AML-193 (cell line): ENCODE data around the gene TSPEAR.
"Not testable (repeated sequence)": the region's sequence is repeated elsewhere in the genome, so short reads cannot be mapped to it uniquely, and the experiment has no call there.

ENCODE experiments used
- DNase-seq, 2 experiments: peaks; one replicate each; lab custom pipeline; 2025; lab: John Stamatoyannopoulos, UW

The TSPEAR gene

DNA sequence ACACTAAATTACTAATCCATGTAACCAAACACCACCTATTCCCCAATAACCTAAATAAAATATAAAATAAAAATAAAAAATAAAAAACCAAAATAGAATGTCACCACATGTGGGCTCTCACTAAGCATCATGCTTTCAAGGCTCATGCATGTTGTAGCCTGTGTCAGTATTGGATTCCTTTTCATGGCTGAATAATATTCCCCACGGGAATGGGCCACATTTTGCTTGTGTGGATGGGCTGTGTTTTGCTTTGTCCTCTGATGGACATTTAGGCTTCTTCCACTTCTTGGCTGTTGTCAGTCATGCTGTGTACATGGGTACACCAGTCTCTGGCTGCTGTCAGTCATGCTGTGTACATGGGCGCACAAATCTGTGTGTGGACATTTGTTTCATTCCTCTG, 122.3 kb downstream of the TSPEAR start:
- DNase-seq: no peak

DNA sequence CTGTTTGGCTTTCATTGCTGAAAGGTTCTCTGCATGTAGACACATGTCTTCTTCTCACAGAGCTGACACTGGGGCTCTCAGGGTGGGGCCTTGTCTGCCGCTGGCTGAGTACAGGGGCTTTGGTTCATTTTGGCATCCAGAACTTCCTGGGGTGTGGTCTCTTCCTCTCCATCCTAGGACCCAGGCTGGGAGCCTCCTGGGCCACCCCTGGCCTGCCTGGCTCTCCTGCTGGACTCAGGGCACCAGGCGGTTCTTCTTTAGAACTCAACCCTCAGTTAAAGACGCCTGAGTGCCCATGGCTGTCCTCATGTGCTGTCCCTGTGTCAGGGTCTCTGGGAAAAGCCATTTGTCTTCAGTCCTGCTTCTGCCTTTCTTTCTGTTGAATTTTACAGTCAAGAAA, 125.5 kb downstream of the TSPEAR start:
- DNase-seq: no peak

DNA sequence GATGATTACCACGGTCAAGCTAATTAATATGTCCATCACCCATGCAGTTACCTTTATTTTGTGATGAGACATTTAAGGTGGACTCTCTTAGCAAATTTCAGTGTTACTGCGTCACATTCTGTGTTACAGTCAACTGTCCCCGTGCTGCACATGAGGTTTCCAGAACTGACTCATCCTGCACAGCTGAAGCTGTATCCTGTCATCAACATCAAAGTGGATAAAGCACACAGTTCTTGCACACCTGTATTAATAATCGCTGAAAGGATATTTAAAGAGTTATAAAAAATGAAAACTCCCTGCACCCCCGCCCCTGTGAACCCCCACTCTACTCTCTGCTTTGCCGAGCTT, 127.6 kb downstream of the TSPEAR start:
- DNase-seq: no peak

DNA sequence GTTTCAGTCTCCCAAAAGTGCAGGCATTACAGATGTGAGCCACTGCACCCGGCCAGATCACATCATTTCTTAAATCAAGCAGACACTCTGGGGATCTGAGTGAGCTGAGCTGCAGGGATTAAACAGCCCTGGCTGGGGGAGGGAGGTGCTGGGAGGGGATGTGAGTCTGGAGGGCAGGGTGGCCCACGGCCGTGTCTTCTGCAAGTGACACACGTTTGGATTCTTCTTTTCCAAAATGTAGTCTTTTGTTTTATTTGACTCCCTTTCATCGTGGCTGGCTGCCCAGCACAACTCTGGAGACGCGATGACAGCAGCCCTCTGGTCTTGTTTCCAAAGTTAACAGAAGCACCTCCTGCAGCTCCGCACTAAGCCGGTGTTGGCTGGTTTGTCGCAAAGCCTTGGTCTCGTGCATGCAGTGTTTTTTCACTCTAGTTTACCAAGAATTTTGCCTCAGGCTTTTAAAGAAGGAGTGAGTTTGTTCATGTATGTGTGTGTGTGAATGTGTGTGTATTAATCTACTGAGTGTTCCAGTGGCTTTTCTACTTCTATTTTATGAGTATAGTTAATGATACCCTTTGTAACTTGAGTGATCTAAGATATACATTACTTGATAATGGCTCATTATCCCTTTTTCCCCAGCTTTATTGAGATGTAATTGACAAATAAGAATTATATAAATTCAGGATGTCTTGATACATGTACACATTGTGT, 128.1 kb downstream of the TSPEAR start:
- no peak for DNase-seq

DNA sequence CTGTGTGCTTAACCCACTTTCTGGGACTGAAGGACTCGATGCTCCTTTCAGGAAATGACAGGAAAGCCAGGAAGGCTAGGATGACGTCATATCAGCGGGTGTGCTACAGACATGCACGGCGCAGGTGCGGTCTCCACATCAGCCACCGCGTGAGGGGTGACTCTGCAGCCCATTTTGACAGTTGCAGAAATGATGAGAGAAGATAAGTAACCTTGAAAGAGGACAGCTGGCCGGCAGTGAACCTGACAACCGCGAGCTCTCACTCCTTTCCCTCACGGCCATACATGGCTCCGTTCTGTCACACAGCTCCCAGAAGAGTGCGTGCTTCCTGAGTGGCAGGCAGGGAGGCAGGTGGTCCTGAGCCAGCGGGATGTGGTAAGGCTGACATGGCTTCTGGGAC, 129.3 kb downstream of the TSPEAR start:
- DNase-seq: no peak

DNA sequence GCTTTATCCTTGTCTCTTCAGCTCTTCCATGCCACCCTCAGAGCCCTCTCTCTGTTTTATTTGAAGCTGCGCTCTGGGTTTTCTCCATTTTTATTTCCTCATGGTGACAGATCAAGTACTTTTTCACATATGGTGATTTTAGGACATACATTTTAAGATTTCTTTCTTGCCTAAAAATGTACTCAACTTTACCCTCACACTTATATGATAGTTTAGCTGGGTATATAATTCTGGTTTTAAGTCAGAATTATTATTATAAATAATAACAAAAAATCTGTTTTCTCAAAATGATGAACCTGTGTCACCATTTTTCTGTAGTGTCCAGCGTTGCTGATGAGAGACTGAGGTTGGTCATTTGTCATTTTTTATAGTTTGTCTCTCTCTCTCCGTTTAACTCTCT, 130.2 kb downstream of the TSPEAR start:
- no peak for DNase-seq

DNA sequence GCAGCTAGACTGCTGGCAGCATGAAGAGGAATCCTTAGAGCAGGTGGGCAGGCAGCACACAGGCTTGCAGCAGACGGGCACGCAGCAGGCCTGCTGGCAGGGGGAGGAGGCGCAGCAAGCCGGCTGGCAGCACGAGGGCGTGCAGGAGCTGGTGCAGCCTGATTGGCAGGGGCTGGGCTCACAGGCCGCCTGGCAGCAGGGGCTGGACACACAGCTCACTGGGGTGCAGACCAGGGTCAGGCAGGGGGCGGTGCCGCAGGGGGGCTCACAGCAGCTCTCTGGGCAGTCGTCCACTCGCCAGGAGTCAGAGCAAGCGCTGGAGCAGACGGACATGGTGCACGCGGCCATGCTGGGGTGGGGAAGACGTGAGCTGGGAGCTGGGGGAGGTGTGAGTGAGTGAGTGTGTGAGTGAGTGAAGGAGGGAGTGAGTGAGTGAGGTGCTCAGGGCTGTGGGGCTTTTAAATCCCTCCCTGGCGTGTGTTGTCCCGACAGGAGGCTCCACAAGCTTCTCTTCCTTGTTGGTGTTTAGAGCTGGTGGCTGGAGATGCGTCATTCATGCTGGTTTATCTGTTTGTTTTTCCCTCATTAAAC, 131.0 kb downstream of the TSPEAR start, which contains the start of gene KRTAP10-5:
KRTAP10-5 (minus strand) TSS at position 374 of the 591 bp plus-strand sequence; CDS start at position 348, 26 bp downstream.
- DNase-seq: not testable (repeated sequence)

DNA sequence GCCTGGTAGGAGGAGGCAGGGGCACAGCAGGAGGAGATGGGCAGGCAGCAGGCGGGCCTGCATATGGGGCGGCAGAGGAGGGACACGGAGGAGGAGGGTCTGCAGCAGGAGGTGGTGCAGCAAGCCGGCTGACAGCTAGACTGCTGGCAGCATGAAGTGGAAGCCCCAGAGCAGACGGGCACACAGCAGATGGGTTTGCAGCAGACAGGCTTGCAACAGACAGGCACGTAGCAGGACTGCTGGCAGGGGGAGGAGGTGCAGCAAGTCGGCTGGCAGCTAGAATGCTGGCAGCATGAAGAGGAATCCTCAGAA, 131.6 kb downstream of the TSPEAR start:
- no peak for DNase-seq

DNA sequence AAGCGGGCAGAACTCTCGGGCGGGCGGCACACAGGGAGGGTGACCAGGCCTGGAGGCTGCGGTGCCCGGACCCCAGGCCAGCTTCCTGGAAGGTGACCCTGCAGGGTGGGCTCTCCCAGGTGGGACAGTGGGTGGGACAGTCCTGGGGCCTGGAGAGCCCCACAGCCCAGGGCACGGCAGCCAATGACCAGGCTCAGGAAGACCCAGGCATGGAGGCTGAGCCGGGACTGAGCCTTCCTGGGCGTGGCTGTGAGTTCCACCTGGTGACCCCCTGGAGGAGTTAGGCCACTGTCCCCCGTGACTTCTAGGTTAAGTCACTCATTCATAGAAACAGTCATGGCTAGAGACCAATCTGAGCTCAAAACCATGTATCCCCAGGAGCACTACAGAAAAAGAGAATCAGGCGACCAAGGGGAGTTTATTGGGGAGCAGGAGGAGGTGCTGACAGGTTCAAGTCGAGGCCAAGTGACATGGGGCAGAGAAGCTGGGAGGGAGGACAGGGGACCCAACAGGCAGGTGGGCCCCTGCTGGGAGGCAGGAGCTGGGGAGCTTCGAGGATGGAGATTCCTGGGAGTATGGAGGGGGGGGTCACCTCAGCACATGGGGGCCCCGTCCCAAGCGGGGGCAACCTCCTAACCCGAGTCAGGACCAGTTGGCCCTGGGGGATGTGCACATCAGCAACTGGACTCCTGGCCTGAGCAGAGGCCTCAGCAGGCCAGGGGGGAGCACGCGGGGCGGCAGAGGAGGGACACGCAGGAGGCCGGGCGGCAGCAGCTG, 132.1 kb downstream of the TSPEAR start:
- no peak for DNase-seq

DNA sequence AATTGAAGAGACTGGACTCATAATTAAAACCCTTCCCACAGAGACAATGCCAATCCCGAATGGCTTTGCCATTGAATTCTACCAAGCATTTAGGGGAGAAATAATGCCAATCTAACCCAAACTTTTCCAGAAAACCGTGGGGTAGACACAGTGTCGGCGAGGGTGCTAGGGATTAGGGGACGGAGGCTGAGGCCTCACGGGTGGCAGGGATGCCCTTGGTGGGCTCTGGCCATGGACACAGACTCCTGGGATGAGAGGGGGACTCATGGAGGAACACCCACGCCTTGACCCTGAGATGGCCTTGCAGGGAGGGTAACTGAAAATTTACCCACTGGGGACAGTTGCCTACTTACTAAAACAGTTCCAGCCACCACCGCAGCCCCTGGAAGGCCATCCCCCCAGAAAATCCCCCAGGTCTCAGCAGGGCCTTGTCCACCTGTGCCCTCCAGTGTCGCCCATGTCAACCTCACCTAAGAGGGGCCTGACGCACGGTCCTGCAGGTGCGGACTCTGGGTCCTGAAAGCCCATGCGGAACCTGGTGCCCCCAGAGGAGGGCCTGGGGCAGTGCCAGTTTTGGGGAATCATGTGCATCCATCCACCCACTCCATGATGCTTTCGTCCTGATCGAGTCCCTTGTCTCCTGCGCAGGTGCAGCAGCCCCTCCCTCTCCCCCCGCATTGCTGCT, 132.9 kb downstream of the TSPEAR start:
- no peak for DNase-seq

DNA sequence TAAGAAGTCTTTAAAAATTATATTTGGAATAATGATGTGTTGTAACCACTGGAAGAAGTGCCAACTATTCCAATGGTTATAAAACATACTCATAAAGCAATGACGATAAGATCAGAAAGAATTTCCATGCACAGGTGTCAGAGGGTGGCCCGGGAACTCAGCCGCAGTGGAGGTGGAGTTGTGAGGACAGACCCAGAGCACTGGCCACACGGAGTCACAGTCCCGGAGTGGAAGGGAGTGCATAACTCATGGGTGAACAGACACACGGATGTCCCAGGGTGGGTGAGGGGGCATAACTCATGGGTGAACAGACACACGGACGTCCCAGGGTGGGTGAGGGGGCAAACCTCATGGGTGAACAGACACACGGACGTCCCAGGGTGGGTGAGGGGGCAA, 135.3 kb downstream of the TSPEAR start:
- DNase-seq: no peak

DNA sequence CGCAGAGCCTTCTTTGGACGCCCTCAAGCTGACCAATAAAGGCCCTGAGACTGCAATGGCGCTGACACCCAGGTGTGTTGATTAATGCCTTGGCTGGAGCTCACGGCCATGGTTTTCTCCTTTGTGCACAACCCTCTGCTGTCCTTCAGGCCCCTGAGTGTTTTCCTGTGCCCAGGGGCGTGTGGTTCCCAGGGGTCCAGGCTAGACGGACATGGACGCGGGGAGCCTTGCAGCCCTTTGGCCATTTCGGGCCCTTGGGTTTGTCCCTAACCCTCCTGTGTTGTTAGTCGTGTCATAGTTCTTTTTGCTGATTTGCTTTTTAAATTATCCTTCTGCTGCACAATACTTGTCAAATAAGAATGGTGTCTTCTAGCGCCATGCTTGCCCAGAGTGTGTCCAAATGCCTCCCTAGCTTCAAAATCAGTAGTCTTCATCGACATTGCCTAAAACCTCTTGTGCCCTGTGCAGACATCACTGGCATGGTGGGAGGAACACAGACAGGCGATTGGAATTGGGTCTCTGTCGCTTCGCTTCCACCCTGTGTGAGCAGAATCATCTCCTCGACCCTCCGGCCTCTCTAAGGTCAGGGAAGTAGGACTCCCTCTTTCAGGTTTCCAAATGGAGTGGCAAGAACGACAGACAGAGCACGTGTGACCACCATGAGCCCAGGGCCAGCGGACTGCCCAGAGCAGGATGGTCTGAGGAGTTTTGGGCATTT, 135.9 kb downstream of the TSPEAR start:
- DNase-seq: no peak

DNA sequence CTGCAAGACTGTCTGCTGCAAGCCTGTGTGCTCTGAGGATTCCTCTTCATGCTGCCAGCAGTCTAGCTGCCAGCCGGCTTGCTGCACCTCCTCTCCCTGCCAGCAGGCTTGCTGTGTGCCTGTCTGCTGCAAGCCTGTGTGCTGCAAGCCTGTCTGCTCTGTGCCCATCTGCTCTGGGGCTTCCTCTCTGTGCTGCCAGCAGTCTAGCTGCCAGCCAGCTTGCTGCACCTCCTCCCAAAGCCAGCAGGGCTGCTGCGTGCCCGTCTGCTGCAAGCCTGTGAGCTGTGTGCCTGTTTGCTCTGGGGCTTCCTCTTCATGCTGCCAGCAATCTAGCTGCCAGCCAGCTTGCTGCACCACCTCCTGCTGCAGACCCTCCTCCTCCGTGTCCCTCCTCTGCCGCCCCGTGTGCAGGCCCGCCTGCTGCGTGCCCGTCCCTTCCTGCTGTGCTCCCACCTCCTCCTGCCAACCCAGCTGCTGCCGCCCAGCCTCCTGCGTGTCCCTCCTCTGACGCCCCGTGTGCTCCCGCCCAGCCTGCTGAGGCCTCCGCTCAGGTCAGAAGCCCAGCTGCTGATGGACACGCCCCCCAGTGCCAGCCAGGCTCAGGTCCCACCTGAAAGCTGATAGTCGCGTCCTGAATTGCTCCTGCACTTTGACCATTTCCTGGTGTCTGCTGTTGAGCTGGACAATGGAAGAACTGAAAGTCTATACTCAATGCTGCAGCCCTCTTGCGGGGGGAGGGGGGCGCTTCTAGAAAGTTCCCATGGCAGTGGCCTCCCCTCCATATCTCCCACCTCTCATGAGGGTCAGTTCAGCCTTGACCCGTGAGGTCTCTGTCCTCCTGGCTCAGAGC, 136.7 kb downstream of the TSPEAR start:
- DNase-seq: no peak

DNA sequence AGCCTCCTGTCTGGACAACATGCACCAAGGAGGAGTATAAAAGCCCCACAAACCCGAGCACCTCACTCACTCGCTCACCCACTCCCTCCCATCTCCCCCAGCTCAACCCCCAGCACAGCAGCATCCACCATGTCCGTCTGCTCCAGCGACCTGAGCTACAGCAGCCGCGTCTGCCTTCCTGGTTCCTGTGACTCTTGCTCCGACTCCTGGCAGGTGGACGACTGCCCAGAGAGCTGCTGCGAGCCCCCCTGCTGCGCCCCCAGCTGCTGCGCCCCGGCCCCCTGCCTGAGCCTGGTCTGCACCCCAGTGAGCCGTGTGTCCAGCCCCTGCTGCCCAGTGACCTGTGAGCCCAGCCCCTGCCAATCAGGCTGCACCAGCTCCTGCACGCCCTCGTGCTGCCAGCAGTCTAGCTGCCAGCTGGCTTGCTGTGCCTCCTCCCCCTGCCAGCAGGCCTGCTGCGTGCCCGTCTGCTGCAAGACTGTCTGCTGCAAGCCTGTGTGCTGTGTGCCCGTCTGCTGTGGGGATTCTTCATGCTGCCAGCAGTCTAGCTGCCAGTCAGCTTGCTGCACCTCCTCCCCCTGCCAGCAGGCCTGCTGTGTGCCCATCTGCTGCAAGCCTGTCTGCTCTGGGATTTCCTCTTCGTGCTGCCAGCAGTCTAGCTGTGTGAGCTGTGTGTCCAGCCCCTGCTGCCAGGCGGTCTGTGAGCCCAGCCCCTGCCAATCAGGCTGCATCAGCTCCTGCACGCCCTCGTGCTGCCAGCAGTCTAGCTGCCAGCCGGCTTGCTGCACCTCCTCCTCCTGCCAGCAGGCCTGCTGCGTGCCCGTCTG, 137.5 kb downstream of the TSPEAR start, which contains the start of gene KRTAP10-4:
KRTAP10-4 (plus strand) TSS at position 100 of the 827 bp plus-strand sequence; CDS start at position 130, 30 bp downstream.
- DNase-seq: not testable (repeated sequence)

DNA sequence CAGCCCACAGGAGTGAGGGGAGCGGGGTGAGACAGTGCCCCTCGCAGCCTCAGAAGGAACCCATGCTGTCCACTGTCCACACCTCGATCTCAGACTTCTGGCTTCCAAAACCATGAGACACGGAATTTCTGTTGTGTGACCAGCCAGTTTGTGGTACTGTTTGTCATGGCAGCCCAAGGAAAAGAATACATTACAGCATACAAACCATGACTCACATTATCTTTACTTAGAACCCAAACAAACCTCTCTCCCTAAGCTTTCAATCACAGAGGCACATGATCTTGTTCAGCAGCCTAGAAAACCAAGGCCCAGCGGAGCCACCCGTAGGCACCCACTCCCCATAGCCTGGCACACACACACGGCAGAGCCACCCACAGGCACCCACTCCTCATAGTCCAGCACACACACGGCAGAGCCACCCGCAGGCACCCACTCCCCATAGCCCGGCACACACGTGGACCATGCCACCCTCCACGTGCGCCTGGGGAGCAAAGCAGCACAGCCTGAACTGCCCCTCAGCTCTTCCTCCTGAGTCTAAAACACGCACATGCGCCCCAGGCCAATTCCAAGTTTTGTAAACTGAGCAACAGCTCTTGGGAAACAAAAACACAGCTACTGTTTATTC, 138.3 kb downstream of the TSPEAR start:
- no peak for DNase-seq

DNA sequence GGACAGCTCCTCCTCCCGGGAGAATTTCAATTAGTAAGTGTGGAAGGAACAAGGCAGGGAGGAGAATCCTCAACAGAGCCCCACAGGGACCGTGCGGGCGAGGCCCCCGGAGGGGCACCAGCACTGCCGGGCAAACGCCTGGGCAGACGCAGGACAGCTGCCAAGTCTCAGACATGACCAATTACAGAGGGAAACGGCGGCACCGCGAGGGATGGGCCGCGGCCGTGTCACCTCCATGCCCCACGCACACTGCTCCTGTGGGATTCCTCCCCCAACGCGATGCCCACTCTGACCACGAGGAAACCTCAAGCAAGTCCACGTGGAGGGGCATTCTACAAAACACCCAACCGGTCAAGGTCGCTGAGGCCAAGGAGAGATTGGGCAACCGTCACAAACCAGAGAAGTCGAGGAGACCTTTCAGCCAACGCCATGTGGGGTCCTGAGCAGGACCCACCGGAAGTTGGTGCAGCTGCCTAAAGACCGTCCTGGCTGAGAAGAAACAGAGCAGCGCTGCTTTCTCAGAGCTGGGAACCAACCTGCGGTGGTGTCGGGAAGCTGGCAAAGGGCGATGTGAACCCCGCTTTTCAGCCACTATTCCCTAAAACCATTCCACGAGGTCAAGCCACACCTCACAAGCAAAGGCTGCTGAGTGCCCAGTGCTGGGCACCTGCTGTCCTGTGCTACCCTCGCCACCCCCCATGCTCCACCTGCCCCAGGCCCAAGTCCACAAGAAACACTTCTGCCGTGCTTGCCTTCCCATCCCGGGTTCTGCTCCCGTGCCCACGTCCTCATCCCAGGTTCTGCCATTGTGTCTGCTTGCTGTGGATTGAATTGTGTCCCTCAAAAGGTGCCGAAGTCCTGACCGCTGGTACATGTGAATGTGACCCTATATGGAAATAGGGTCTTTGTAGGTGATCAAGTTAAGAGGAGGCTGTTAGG, 139.3 kb downstream of the TSPEAR start:
- no peak for DNase-seq

DNA sequence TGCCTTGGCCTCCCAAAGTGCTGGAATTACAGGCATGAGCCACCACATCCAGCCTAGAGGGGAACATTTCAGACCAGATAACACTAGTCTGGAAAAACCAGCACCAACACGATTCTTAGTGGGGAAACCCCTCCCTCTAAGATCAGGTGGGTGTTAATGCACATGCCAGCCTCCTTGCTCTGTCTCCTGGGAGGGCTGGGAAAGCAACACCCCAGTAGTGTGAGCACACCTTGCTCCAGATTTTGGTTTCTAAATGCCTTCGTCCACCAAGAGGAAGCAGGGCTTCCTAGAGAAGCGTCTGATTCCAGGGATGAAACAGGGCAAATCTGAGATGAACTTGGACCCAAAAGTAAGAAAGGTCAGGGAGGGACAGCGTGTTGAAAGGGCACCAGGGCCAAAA, 140.1 kb downstream of the TSPEAR start:
- DNase-seq: no peak

DNA sequence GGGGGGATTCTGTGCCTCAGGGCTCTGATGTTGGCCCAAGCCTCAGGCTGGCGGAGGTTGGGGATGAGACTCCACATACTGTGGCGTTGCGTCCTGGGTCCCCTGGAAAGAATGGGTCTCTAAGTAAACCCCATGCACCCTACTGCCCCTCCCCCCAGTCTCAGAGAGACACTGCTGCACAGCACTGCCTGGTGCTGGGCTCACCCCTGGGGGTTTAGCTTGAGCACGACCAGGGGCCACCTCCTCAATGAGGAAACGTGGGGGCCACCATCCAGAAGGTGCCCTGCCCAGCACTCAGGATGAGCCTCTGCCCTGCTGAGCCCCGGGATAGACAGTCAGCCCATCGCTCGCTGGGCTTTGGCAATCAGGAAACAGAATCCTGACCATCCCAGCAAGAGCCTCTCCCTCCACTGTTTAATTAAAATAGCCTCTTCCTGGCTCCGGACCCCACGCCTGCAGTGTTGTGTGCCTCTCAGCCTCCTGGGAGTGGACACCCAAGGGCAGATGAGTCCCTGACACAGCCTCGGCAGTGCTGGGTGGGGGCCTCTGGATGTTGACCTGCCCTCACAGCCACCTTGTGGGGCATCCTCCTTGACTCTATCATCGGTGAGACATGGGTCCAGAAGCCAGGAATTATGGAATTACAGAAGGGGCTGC, 141.4 kb downstream of the TSPEAR start:
- no peak for DNase-seq
